ENCODE measurements around the gene TRIM52.

TRIM52 gene

DNA sequence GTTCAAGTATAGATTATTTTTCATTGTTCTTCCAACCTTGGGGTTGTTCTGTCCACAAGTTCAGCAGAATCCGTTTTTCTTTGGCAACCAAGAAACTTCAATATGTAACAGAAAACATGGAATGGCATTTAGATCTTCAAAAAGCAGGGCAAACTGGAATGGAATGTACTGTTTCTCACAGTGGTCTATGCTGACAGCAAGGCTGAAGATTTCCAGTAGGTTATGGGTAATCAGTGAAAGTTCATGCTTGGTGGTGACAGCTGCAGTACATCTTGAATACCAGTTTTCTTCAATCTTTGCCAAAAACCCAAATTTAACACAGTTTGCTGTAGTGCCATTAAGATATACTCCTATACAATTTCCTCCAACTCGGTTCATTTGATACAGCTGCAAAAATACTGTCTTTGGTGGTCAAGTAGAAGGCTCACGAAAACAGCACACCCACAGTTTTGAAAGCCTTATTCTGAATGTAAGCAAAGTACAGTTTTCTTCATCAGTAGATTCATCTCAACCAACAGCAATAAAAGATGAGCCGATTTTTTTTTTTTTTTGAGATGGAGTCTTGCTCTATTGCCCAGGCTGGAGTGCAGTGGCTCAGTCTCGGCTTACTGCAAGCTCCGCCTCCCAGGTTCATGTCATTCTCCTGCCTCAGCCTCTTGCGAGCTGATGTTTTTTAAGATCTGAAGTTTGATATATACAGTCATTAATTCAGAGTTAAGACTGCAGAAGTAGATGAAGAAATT, 4.9 kb downstream of the TRIM52 start:
- TF ChIP-seq GATA3 (IDR thresholded peaks at IDR 0.05; ENCODE audit: low read depth, low read length) = no peak
- TF ChIP-seq GATA2 (IDR thresholded peaks at IDR 0.05; ENCODE audit: low read depth, low read length) = no peak

DNA sequence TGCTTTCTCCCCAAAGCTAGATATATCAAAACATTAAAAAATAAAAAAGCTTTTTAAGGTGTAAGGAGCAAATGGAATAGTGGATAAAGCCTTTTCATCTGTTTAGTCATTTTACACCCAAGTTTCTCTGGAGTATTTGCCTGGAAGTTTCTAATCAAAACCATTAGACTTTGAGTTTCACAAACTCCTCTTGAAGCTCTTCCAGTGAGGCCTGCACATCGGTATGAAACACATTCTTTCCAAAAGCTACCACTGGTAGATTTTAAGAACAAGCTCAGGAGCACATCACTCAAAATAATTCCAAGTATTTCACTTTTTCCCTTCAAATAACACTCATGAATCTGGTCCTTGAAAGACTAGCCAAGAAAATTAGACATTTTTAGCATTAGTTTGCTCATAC, 5.7 kb downstream of the TRIM52 start:
- no peak for TF ChIP-seq GATA2 (IDR thresholded peaks at IDR 0.05; ENCODE audit: low read depth, low read length)
- TF ChIP-seq GATA3 (IDR thresholded peaks at IDR 0.05; ENCODE audit: low read depth, low read length) = no peak

DNA sequence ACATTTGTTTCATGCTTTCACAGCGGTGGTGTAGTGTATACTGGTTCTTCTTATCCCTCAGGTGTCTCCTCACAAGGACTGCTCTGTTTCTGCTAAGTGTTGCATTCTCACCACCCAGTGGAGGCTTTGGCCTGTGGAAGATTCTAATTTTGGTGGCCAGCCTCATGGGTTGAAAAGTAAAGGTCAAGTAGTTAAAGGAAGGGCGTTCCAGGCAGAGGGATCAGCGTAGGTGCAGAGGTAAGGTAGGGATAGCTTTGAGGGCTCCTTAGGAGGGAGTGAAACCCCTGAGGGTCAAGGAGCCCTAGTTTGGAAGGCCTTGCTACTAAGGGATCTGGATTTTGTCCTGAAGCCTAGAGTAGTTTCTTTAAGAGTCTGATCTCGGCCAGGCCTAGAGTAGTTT, 12.7 kb downstream of the TRIM52 start:
- no peak for TF ChIP-seq GATA3 (IDR thresholded peaks at IDR 0.05; ENCODE audit: low read depth, low read length)
- no peak for TF ChIP-seq GATA2 (IDR thresholded peaks at IDR 0.05; ENCODE audit: low read depth, low read length)

DNA sequence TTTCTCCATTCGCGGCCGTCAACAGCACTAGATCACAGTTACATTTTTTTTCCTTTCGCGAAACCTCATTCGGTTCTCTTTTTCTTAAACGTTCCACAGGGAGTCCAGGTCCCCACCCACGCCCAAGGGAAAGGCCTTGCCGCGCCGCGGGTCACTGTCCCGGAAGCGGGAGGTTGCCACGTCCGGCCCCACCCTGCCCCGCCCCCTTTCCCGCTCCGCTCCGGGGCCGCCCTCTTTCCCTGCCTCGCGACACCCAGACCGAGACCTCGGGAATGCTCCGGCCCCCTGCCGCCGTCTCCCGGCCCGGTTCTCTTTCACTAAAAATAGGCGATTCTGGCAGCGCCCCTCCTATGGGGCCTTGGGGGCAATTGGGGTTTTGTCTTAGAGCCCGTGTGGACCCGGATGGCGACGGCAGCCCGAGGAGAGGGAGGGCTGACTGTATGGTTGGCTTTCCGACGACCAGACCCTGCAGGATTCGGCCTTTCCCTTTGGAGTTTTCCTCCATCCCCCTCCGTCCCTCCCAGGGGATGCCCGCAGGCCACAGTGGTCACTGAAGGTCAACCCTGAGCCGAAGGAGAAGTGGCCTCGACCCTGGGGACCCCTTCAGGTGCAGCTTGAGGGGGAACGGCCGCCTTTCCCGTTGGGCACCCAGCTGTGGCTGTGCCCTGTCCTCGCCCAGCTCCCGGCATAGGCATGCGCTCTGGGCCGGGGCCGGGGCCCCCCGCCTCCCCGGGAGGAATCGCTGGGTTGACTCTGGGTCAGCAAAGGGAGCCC, 14.5 kb downstream of the TRIM52 start:
- TF ChIP-seq GATA3 (IDR thresholded peaks at IDR 0.05; ENCODE audit: low read depth, low read length) (no peak), GATA2 (IDR thresholded peaks at IDR 0.05; ENCODE audit: low read depth, low read length) (no peak)

DNA sequence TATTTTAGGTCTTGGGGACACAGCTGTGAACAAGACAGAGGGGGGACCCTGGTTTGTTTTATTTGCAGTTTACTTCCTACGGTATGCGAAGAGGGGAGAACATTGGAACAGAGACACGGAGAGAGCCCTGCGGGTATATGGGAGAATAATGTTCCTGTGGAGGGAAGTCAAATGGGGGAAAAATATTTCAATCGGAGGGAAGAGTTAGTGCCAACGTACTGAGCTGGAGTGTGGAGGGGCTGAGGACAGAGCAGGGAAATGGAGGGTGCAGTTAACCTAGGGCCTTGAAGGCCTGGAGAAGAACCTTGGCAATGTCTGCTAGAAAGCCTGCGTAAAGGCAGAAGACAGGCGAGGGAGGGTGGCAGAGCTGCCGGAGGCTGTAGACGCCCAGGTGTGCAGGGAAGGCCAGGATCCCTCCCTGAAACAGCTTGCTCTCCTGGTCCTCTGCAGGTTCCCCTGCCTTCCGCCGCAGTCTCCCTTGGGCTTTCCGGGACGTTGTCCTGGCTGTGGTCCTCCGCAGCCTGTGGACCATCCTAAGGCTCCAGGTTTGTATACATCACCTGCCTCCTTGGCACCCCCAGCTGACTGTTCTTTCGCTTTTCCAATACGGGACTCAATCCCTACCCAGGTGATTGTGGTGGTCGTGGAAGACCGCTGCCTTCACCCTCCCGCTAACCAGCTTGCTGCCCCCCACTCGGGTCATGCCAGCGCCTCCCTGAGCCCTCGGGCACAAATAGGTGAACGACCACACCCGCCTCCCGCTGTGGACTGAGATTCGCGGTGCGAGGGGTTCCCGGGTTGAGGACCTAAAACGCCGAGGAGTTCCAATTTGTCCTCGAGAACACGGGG, 15.3 kb downstream of the TRIM52 start:
- TF ChIP-seq GATA3 (IDR thresholded peaks at IDR 0.05; ENCODE audit: low read depth, low read length) (no peak), GATA2 (IDR thresholded peaks at IDR 0.05; ENCODE audit: low read depth, low read length) (no peak)

DNA sequence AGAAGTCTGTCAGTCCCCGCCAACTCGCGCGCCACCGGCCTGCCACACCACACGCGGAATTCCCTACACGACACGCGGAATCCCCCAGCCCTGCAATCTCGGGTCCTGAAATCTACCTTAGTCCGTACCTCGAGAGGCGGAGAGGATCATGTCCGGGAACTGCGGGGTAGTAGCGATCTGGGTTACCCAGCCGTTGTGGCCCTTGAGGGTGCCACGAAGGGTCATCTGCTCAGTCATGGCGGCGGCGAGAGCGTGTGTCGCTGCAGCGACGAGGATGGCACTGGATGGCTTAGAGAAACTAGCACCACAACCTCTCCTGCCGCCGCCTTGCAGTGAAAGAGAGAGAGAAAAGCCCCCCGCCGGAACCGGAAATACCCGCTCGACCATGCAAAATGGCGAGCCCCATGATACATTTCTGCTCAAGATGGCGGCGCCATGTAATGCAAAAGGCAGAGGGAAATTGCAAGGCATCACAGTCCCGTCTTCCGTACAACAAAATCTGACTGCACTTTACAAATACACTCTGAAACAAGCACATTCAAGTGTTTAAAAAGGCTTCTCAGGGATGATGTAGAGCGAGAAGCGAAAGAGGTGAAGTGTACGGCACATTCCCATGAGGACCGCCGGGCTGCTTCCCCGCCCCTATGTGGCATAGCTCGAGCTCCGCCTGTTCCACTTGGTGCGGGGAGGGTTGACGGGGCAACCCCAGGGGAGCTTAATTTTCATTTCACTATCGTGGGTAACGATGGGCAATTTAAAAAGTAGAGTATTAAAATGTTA, 17.2 kb downstream of the TRIM52 start, which contains the start of gene RACK1:
Gene RACK1 (minus strand): TSS at position 343 of the 780 bp plus-strand sequence. CDS start 106 bp downstream, at position 237.
- TF ChIP-seq GATA3 (IDR thresholded peaks at IDR 0.05; ENCODE audit: low read depth, low read length) (no peak), GATA2 (IDR thresholded peaks at IDR 0.05; ENCODE audit: low read depth, low read length) (no peak)

DNA sequence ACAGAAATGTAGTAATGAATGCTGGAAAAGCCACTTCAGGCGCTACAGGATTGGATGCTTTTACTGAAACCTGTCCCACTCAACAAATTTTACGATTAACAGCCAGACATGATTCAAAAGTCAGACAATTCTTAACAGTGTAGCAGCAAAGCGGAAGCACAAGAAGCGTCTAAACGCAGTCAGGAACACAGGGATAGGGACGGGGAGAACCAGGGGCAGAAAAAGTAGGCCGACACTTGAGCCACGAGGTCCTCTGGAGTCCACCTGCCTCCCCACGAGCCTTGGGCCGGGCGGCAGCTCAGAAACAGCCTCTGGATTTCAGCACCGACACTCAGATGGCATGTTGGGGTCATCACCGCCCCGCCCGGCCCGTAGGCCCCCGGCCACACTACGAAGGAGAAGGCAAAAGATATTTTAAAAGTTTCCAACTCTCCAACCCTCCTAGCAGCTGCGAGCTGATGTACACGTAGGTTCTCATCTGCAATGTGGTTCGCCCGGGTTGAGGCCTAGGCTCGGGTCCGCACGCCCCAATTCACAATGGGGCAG, 17.9 kb downstream of the TRIM52 start:
- no peak for TF ChIP-seq GATA2 (IDR thresholded peaks at IDR 0.05; ENCODE audit: low read depth, low read length)

DNA sequence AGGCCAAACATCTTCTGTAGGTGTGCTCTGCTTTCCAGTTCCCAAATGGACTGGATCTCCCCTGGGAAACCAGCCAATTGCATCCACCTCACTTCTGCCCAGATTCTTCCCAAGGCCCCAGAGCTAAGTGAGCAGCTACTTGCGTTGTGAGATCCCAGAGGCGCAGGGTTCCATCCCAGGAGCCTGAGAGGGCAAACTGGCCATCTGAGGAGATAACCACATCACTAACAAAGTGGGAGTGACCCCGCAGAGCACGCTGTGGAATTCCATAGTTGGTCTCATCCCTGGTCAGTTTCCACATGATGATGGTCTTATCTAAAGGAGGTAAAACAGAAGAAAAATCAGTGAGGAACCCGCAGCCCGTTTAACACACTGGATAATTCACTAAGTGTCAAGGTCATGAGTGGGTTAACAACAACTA, 18.9 kb downstream of the TRIM52 start:
- no peak for TF ChIP-seq GATA2 (IDR thresholded peaks at IDR 0.05; ENCODE audit: low read depth, low read length)
- no peak for TF ChIP-seq GATA3 (IDR thresholded peaks at IDR 0.05; ENCODE audit: low read depth, low read length)

DNA sequence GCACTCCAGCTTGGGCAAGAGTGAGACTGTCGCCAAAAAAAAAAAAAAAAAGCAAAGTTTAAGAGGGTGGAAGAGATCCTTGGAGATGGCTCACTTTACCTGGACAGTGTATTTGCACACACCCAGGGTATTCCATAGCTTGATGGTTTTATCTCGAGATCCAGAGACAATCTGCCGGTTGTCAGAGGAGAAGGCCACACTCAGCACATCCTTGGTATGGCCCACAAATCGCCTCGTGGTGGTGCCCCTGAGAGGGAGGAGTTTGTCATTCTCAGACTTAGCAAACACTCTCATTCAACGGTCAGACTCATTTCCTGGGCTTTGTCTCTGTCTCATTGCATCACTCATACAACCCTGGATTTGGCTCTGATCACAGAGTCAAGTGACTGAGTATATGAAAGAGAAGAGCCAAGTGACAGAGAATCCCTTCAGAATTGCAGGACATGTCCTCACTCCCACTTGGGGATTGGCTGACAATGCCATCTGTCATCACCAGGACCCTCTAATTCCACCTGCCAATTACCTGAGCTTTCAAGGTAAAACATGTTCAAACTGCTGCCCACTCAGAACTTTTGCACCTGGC, 19.5 kb downstream of the TRIM52 start:
- TF ChIP-seq GATA3 (IDR thresholded peaks at IDR 0.05; ENCODE audit: low read depth, low read length) = no peak
- no peak for TF ChIP-seq GATA2 (IDR thresholded peaks at IDR 0.05; ENCODE audit: low read depth, low read length)

DNA sequence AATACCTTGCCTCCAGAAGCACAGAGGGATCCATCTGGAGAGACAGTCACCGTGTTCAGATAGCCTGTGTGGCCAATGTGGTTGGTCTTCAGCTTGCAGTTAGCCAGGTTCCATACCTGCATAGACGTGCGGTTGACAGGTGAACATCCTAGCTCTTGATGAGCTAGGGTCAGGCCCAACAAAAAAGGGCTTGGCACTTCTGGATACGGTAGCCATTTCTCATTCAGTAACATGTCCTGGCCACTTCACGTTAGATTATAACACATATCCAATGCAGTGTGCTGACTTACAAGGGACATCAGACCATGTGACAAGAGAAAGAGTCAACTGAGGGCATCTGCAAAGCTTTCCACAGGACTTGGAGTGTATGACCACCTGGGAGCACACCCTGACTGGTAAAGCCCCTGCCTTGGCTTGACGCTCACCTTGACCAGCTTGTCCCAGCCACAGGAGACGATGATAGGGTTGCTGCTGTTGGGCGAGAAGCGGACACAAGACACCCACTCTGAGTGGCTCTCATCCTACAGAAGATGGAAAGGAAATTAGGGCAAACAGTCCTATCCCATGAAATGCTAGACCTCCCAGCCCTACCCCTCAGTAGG, 21.8 kb downstream of the TRIM52 start:
- no peak for TF ChIP-seq GATA3 (IDR thresholded peaks at IDR 0.05; ENCODE audit: low read depth, low read length)
- no peak for TF ChIP-seq GATA2 (IDR thresholded peaks at IDR 0.05; ENCODE audit: low read depth, low read length)

DNA sequence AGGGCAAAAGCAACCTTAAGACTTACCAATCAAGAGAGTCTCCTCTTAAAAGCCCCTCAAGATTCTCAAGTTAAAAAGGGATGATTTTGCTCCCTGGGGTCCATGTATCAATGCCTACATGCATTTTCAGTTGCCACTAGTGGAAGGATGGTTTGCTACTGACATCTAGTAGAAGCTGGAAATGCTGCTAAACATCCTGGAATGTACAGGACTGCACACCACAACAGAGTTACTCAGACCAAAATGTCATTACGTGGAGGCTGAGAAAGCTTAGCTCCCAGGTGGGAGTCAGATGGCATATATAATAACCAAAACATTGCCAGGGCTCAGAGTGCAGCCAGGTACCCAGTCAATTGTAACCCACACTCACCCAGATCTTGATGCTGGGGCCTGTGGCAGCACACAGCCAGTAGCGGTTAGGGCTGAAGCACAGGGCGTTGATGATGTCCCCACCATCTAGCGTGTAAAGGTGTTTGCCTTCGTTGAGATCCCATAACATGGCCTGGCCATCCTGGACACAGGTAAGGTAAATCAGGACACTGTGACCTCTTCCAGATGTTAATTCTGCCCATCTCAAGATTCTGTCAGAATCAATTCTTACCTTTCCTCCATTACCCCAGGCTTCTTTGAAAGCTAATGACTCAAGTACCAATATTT, 23.1 kb downstream of the TRIM52 start:
- TF ChIP-seq GATA3 (IDR thresholded peaks at IDR 0.05; ENCODE audit: low read depth, low read length) = no peak

DNA sequence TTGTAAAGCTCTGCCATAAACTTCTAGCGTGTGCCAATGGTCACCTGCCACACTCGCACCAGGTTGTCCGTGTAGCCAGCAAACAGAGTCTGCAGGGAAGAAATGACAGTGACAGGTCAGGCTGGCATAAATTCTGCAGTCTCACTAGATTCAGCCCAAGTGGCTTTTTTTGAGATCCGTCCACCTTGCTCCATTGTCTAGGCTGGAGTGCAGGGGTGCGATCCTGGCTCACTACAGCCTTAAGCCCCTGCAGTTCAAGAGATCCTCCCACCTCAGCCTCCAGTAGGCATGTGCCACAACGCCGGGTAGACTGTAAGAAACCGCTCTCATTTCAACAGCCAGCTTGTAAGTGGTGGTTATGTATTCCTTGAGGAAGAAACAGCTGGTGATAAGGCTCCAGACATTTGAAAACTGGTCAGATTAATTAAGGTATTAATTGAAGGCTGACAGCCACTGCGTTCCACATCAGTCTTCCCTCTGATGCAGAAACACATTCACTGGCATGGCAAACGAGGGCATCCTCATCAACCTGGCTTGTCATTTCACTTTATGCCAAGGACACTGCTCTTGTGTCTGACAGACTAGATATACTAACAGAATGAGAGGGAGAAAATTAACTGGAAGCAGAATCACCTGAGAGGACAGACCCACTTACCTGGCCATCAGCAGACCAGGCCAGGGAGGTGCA, 23.8 kb downstream of the TRIM52 start:
- no peak for TF ChIP-seq GATA2 (IDR thresholded peaks at IDR 0.05; ENCODE audit: low read depth, low read length)
- TF ChIP-seq GATA3 (IDR thresholded peaks at IDR 0.05; ENCODE audit: low read depth, low read length) = no peak
